T-cell (primary cell): ENCODE measurements around the gene LTBP2. TPM values are rescaled to one million over a fixed set of nuclear protein-coding genes. Genes with fewer than 3 reads are reported as not detected.
A peak's percentile ranks its signal among the peaks of the same experiment; 100 is the strongest.

Experiments used
- ATAC-seq, 4 experiments: fragments of 200-7000 bp in 3 of 4; fragments of 150-1000 bp in 1 of 4; cut with Tn5 transposase; replicated peaks in 1 of 4; 1 replicate in 3 of 4; 2 replicates in 1 of 4; pipeline ENCODE4 v1.10.0; 2021; ENCODE audit warnings: moderate library complexity in 3 of 4, mild to moderate bottlenecking in 2 of 4, moderate number of reproducible peaks in 1 of 4
- CTCF ChIA-PET, 2 donors: fragments of 300-600 bp; sonication (Branson Sonifier 250); formaldehyde crosslinking; loops; one replicate each; lab custom pipeline; 2022; ENCODE audit warnings: antibody characterized with exemption in 2 of 2; lab: Charles Lee
- POLR2A ChIA-PET, 2 donors: fragments of 300-600 bp; sonication (Branson Sonifier 250); formaldehyde crosslinking; loops; one replicate each; lab custom pipeline; 2022; ENCODE audit warnings: antibody characterized with exemption in 2 of 2; lab: Charles Lee
- DNase-seq, 35 experiments: peaks; one replicate each; pipeline versions ENCODE4 v3.0.0 to v3.0.0-alpha.2; 2013 to 2023
- H3K27ac ChIP-seq: one replicate; pipeline ENCODE4 v1.5.1; 2013; ENCODE audit warnings: low read length
- H3K27me3 ChIP-seq, 2 experiments: replicated peaks in 1 of 2; 1 replicate in 1 of 2; 2 replicates in 1 of 2; pipeline versions ENCODE4 v1.6.1 to v1.7.0; 2013; ENCODE audit warnings: low read length in 1 of 2, mixed read lengths in 1 of 2; ENCODE audit not compliant: control insufficient read depth in 2 of 2, insufficient read depth in 2 of 2; ENCODE audit errors: extremely low read depth in 1 of 2
- H3K36me3 ChIP-seq, 2 donors: 1 replicate in 1 of 2; 2 replicates in 1 of 2; pipeline versions ENCODE4 v1.6.1 to v1.7.0; 2013; ENCODE audit warnings: low read length in 1 of 2; ENCODE audit not compliant: control insufficient read depth in 2 of 2, insufficient read depth in 1 of 2; ENCODE audit errors: extremely low read depth in 1 of 2
- H3K4me1 ChIP-seq, 2 experiments: 1 replicate in 1 of 2; 2 replicates in 1 of 2; pipeline versions ENCODE4 v1.6.1 to v1.7.0; 2013; ENCODE audit warnings: low read length in 2 of 2, mixed read lengths in 1 of 2; ENCODE audit not compliant: insufficient read depth in 2 of 2, control insufficient read depth in 1 of 2; ENCODE audit errors: extremely low read depth in 1 of 2
- H3K4me3 ChIP-seq, 2 donors: 1 replicate in 1 of 2; 2 replicates in 1 of 2; pipeline versions ENCODE4 v1.5.1 to v1.7.0; 2013; ENCODE audit warnings: mild to moderate bottlenecking in 2 of 2, low read length in 1 of 2, moderate library complexity in 1 of 2; ENCODE audit not compliant: control insufficient read depth in 1 of 2; ENCODE audit errors: extremely low read depth in 1 of 2
- H3K9me3 ChIP-seq: 2 replicates; pipeline ENCODE4 v1.7.0; 2013
- H3K27ac Mint-ChIP-seq, 2 donors: one replicate each; pipeline ENCODE4 v1.8.0; 2020 to 2021; ENCODE audit warnings: mild to moderate bottlenecking in 2 of 2, mixed read lengths in 2 of 2
- H3K27me3 Mint-ChIP-seq, 2 donors: one replicate each; pipeline ENCODE4 v1.8.0; 2021 to 2022; ENCODE audit warnings: mixed read lengths in 2 of 2
- H3K36me3 Mint-ChIP-seq: one replicate; pipeline ENCODE4 v1.8.0; 2021; ENCODE audit warnings: mixed read lengths
- H3K4me1 Mint-ChIP-seq, 3 donors: one replicate each; pipeline ENCODE4 v1.8.0; 2020 to 2022; ENCODE audit warnings: mixed read lengths in 3 of 3, mild to moderate bottlenecking in 1 of 3
- H3K4me3 Mint-ChIP-seq, 3 donors: one replicate each; pipeline ENCODE4 v1.8.0; 2020 to 2022; ENCODE audit warnings: mild to moderate bottlenecking in 3 of 3, mixed read lengths in 3 of 3, moderate library complexity in 3 of 3
- H3K9me3 Mint-ChIP-seq, 3 donors: one replicate each; pipeline ENCODE4 v1.8.0; 2020 to 2022; ENCODE audit warnings: mixed read lengths in 3 of 3
- WGBS: methylation state at CpG from one replicate; pipeline ENCODE4 v1.1.5; 2013; ENCODE audit warnings: missing lambda C conversion rate; ENCODE audit not compliant: insufficient coverage; 5-methylcytosine and 5-hydroxymethylcytosine counted together
- total RNA-seq, 35 experiments: library from RNA in 6 of 35; stranded (reverse) in 6 of 35; fragments of 120-200 nt in 1 of 35; gene quantifications; one replicate each; pipeline versions ENCODE4 v1.2.1 to v1.2.4 and lab custom pipeline; 2013 to 2026

LTBP2 gene
- total RNA-seq, 5 donors from 2014 or later (not counting 1 experiment from before 2014, with no cell fraction given): 0.39 to 1.7 (median 1.1) TPM

DNA sequence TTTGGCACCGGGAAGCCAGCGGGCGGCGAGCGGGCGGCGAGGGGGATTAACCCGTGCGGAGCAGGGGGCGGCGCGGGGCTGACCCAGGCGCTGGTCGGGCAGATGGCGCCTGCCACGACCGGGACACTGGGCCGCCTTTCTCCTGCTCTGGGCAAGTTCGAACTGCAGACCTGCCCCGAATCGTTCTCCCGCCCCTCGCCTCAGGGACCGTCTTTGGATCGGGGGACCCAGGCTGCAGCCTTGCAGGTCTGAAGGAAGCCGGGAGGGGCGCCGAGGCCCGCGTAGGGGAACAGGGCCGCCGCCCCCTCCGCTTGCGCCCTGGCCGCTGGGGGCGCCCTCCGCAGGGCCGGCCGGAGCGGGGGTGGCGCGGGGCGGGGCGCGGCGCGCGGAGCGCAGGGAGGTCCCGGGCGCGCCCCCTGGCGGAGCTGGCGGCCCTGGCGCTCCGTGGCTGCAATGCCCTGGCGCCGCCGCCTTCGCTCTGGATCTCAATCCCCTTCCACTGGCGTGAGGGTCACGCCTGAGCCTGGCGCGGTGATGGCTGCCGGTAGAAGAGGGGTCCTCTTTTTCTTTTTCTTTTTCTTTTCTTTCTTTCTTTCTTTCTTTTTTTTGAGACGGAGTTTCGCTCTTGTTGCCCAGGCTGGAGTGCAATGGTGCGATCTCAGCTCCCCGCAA is 449 bp upstream of the LTBP2 start:
- Histone ChIP-seq H3K36me3 (no peaks in the 10 kb centered on the region), H3K9me3 (no peaks in the 10 kb centered on the region), H3K27ac (no peak overlapping the region), H3K4me1 (peaks cover 0 to 57% of the 10 kb centered on the region in 2 experiments), H3K4me3 (peak overlapping the region; percentile 63 to 75), H3K27me3 (peaks cover 0 to 28% of the 10 kb centered on the region in 2 experiments)
- peaks cover 0 to 4% of the 10 kb centered on the region in 2 donors for H3K27me3 Mint-ChIP-seq
- 2% methylated on average over 56 of the region's 69 CpGs for WGBS
- peak; percentile 83 to 93 (median 86) for ATAC-seq
- ChIA-PET CTCF (interaction anchor here (0.5 to 1.5 kb wide), 5 partner anchors 9 to 292 kb away, joined by 3 to 6 read pairs (median 3); no protein-coding TSS in a partner anchor), POLR2A (no interaction called here)
- no peaks in the 10 kb centered on the region for H3K9me3 Mint-ChIP-seq
- no peak overlapping the region for H3K27ac Mint-ChIP-seq
- H3K36me3 Mint-ChIP-seq: no peaks in the 10 kb centered on the region
- peak overlapping the region; percentile 75 to 80 (median 77) for H3K4me3 Mint-ChIP-seq
- peaks cover 32 to 50% (median 45%) of the 10 kb centered on the region in 3 donors for H3K4me1 Mint-ChIP-seq
- DNase-seq: peak; percentile 61 to 95 (median 78)

DNA sequence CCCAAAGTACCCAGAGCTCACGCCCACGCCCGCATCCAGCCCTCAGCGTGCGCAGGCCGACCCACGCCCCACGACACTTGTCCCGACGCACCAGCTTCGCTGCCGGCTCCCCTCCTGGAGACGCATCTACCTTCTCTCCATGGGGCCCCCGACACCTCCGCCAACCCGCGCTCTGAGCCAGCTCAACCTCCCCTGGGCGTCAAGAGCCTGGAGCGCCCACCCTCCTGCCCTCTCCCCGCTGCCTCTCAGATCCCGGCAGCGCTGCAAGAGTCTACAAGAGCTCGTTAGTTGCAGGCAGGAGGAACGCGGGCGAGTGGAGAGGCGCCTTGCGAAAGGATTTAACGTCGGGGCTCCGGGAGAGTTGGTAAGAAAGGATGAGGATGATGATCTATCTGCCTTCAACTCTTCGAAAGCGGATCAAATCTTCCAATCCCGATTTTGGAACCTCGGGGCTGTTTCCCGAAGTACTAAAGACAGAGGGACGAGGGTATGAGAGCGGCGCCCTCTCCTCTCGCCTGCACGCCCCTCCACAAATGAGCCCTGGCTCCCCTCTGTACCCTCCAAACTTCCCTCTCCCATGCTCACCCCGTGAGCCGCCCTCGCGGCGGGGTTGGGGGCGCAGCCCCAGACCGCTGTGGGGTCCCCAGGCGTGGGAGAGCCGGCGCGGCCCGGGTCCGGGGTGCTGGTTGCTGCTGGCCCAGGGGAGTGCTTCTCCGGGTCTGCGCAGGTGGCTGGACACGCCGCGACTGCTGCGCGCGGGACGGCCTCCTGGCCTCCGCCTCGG is 979 bp downstream of the LTBP2 start:
- Histone ChIP-seq H3K27ac (no peak overlapping the region), H3K9me3 (no peaks in the 10 kb centered on the region), H3K36me3 (no peaks in the 10 kb centered on the region), H3K27me3 (peaks cover 0 to 25% of the 10 kb centered on the region in 2 experiments), H3K4me1 (peaks cover 0 to 43% of the 10 kb centered on the region in 2 experiments), H3K4me3 (peak overlapping the region; percentile 63 to 75)
- H3K4me3 Mint-ChIP-seq: peak overlapping the region; percentile 51 to 80 (median 66)
- ChIA-PET CTCF (interaction anchor here in 1 of 2 donors (0.8 to 1.0 kb wide), 2 partner anchors 151 to 294 kb away, joined by 3 to 5 read pairs; no protein-coding TSS in a partner anchor), POLR2A (no interaction called here)
- DNase-seq: no peak
- no peaks in the 10 kb centered on the region for H3K36me3 Mint-ChIP-seq
- WGBS: 40% methylated on average over 43 of the region's 65 CpGs
- ATAC-seq: no peak
- peaks cover 0 to 3% of the 10 kb centered on the region in 2 donors for H3K27me3 Mint-ChIP-seq
- no peaks in the 10 kb centered on the region for H3K9me3 Mint-ChIP-seq
- H3K4me1 Mint-ChIP-seq: peaks cover 26 to 40% (median 39%) of the 10 kb centered on the region in 3 donors
- H3K27ac Mint-ChIP-seq: no peak overlapping the region

DNA sequence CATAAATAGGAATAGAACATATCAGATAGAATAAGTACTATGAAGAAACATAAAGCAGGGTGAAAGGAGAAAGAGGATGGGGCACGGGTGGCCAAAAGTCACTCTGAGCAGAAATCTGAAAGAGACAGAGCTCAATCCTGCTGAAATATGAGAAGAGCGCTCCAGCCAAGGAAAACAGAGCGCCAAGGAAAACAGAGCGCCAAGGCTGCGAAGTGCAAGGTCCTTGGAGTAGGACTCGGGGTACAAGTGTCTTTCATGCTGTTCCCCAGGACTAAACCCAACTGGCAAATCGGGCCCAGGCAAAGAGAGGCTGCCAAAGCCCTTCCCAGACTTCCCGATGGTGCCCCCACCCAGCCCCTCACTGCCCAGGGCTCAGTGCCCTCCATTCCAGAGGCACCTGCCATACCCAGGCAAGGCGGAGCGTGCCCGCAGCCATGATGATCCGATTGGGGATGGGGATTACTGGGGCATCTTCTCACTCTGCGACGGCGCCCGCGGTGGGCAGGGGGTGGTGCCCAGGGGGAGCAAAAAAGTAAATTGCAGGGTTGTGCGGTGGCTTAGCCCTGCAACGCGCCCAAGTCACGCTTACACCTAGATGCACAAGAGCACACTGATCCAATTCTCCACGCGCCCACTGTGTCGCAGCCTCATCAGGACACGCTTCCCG is 1.7 kb downstream of the LTBP2 start:
- Mint-ChIP-seq H3K9me3 (no peaks in the 10 kb centered on the region), H3K27ac (no peak overlapping the region), H3K4me1 (peaks cover 21 to 33% (median 31%) of the 10 kb centered on the region in 3 donors), H3K36me3 (no peaks in the 10 kb centered on the region), H3K27me3 (peaks cover 0 to 2% of the 10 kb centered on the region in 2 donors), H3K4me3 (peak overlapping the region; percentile 51 to 80 (median 72))
- Histone ChIP-seq H3K4me3 (no peak overlapping the region), H3K36me3 (no peaks in the 10 kb centered on the region), H3K9me3 (no peaks in the 10 kb centered on the region), H3K27me3 (peaks cover 0 to 20% of the 10 kb centered on the region in 2 experiments), H3K4me1 (peaks cover 0 to 38% of the 10 kb centered on the region in 2 experiments), H3K27ac (no peak overlapping the region)
- ChIA-PET POLR2A (no interaction called here), CTCF (interaction anchor here (0.7 to 1.9 kb wide), 6 partner anchors 8 to 194 kb away, joined by 3 to 39 read pairs (median 11); partner anchors contain the start of gene YLPM1 (in 1 of the 2))
- 93% methylated on average over 21 of the region's 26 CpGs for WGBS
- DNase-seq (no peak), ATAC-seq (no peak)

DNA sequence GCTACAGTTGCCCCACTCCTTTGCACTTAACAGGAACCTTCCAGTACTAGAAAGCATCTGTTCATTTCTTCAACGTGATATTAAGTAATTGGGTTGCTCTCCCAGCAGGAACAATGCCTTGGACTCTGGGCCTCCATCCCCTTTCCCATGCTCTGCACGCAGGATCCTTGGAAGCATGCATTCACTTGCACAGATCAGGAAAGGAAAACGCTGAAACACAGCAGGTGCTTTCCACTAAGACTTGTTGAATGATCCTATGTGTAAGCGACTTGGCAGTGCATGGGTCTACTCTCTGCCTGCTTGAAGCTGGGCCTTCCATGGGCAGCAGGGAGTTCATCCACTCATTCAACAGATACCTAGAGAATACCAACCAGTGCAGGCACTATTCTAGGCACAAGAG is 2.3 kb downstream of the LTBP2 start:
- DNase-seq: no peak
- peaks cover 17 to 27% (median 26%) of the 10 kb centered on the region in 3 donors for H3K4me1 Mint-ChIP-seq

DNA sequence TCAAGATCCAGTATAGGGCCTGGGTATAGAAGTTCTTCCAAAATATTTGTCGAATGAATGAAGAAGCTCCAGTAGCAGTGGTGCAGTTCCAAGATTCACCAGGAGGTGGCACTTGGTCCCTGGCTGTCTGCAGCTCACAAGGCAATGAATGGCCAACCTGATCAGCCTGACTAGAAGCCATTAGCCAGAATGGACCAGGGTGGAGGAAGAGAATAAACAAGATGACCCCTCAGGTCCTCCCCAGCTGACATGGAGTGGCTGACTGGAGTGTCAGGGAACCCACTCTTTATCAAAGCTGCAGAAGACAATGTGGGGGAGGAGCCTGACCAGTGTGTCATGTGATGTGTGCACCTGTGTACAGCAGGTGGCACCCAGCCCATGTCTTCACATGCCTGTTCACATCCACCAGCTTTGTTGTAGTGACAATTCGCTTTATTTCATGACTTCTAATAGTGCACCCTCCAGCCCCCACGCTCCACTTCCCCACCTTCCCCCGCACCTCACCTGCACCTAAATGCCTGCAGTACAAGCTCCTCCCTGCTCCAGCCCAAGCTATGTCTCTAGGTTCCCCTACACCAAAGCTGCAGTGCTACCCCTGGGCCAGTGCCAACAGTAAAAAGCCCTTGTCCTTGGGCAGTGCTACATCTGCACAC is 3.0 kb downstream of the LTBP2 start:
- POLR2A ChIA-PET: interaction anchor here in 1 of 2 donors (0.5 to 1.2 kb wide), 2 partner anchors 10 to 18 kb away, joined by 3 to 4 read pairs; no protein-coding TSS in a partner anchor
- no peak overlapping the region for H3K27ac ChIP-seq
- H3K36me3 ChIP-seq: no peaks in the 10 kb centered on the region
- H3K4me3 ChIP-seq: no peak overlapping the region
- peaks cover 0 to 27% of the 10 kb centered on the region in 2 experiments for H3K4me1 ChIP-seq
- H3K4me1 Mint-ChIP-seq: peaks cover 15 to 22% (median 20%) of the 10 kb centered on the region in 3 donors
- H3K27me3 Mint-ChIP-seq: no peaks in the 10 kb centered on the region
- no peaks in the 10 kb centered on the region for H3K9me3 Mint-ChIP-seq
- peaks cover 0 to 24% of the 10 kb centered on the region in 2 experiments for H3K27me3 ChIP-seq
- CTCF ChIA-PET: interaction anchor here (0.5 to 1.9 kb wide), 32 partner anchors 9 to 1554 kb away, joined by 3 to 39 read pairs (median 4); partner anchors contain the start of genes AREL1 (in 1 of the 2), FCF1 (in 1 of the 2) and YLPM1 (in 1 of the 2)
- H3K9me3 ChIP-seq: no peaks in the 10 kb centered on the region
- no peak overlapping the region for H3K27ac Mint-ChIP-seq
- ATAC-seq (peak; percentile 36 to 69 (median 44)), DNase-seq (peak; percentile 52 to 92 (median 80))
- H3K36me3 Mint-ChIP-seq: no peaks in the 10 kb centered on the region
- 44% methylated on average over 4 of the region's 4 CpGs for WGBS
- H3K4me3 Mint-ChIP-seq: peak overlapping the region in 1 of 3 donors; percentile 14

More for the DNA sequence above, 2.3 kb downstream of the LTBP2 start:
- Histone ChIP-seq H3K9me3 (no peaks in the 10 kb centered on the region), H3K4me3 (no peak overlapping the region), H3K4me1 (peaks cover 0 to 34% of the 10 kb centered on the region in 2 experiments), H3K27ac (no peak overlapping the region), H3K36me3 (no peaks in the 10 kb centered on the region), H3K27me3 (peaks cover 0 to 22% of the 10 kb centered on the region in 2 experiments)
- peaks cover 0 to 2% of the 10 kb centered on the region in 2 donors for H3K27me3 Mint-ChIP-seq
- ATAC-seq: no peak
- H3K36me3 Mint-ChIP-seq: no peaks in the 10 kb centered on the region
- WGBS: 87% methylated on average over 4 of the region's 4 CpGs
- H3K27ac Mint-ChIP-seq: peak overlapping the region in 1 of 2 donors; percentile 4
- CTCF ChIA-PET: interaction anchor here (0.6 to 1.9 kb wide), 20 partner anchors 8 to 976 kb away, joined by 3 to 39 read pairs (median 4); partner anchors contain the start of genes AREL1 (in 1 of the 2), FCF1 (in 1 of the 2) and YLPM1 (in 1 of the 2)
- peak overlapping the region; percentile 43 to 80 (median 72) for H3K4me3 Mint-ChIP-seq
- H3K9me3 Mint-ChIP-seq: no peaks in the 10 kb centered on the region
- POLR2A ChIA-PET: interaction anchor here in 1 of 2 donors (1.2 kb wide), 1 partner anchor 9 kb away, joined by 4 read pairs; no protein-coding TSS in a partner anchor
